Suprapubic skin (tissue), 3 donors: ENCODE results near the gene PXK.

ENCODE experiments used
- POLR2A ChIP-seq, 2 donors: fragments of 450-650 bp; IDR thresholded peaks; one replicate each; pipeline ENCODE4 v1.6.1; 2017; ENCODE audit warnings: antibody characterized with exemption in 2 of 2, mild to moderate bottlenecking in 2 of 2, moderate library complexity in 2 of 2
- TF ChIP-seq, protein P1 (sequence below), 2 donors: fragments of 200-600 bp in 1 of 2; fragments of 450-650 bp in 1 of 2; sonication (generic) in 1 of 2; IDR thresholded peaks; one replicate each; pipeline ENCODE4 v1.5.1; 2016 to 2019; ENCODE audit warnings: antibody characterized with exemption in 2 of 2, mild to moderate bottlenecking in 1 of 2, moderate library complexity in 1 of 2

DNA sequence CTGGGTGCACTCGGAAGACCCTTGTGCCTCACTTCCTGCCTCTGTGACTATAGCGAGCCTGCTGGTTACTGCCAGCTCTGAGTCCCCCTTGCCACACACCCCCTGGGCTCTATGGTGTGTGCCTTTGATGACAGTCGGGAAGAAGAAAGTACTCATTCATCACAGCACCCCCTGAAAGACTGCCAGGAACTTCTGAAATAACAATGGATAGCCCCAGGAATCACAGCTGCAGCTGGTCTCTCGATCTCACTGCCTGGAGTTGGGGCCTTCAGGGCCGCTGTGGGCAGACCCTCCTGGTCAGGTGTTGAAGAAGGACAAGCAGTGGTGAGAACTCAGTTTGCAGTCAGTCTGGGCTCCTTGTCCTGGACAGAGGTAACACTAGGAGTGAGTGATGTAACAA lies 36.4 kb upstream of the PXK start:
- no peak for TF ChIP-seq POLR2A (IDR thresholded peaks at IDR 0.05)
- TF ChIP-seq, protein P1, sequence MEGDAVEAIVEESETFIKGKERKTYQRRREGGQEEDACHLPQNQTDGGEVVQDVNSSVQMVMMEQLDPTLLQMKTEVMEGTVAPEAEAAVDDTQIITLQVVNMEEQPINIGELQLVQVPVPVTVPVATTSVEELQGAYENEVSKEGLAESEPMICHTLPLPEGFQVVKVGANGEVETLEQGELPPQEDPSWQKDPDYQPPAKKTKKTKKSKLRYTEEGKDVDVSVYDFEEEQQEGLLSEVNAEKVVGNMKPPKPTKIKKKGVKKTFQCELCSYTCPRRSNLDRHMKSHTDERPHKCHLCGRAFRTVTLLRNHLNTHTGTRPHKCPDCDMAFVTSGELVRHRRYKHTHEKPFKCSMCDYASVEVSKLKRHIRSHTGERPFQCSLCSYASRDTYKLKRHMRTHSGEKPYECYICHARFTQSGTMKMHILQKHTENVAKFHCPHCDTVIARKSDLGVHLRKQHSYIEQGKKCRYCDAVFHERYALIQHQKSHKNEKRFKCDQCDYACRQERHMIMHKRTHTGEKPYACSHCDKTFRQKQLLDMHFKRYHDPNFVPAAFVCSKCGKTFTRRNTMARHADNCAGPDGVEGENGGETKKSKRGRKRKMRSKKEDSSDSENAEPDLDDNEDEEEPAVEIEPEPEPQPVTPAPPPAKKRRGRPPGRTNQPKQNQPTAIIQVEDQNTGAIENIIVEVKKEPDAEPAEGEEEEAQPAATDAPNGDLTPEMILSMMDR (IDR thresholded peaks at IDR 0.05): no peak
